HFFc6 (cell line): ENCODE data around the gene GPRIN3. TPM values are rescaled to one million over a fixed set of nuclear protein-coding genes. Genes with fewer than 3 reads are reported as not detected.

Experiments
- DNase-seq: peaks from one replicate; pipeline ENCODE4 v3.0.0-alpha.2; 2018
- H3K27ac Mint-ChIP-seq: 2 replicates; pipeline ENCODE4 v1.8.0; 2020; ENCODE audit warnings: mild to moderate bottlenecking, mixed read lengths
- H3K27me3 Mint-ChIP-seq: 2 replicates; pipeline ENCODE4 v1.8.0; 2021; ENCODE audit warnings: mild to moderate bottlenecking, moderate library complexity, mixed read lengths; ENCODE audit not compliant: insufficient read depth
- H3K36me3 Mint-ChIP-seq: 2 replicates; pipeline ENCODE4 v1.8.0; 2021; ENCODE audit warnings: low read depth, mixed read lengths
- H3K4me1 Mint-ChIP-seq: 2 replicates; pipeline ENCODE4 v1.8.0; 2020; ENCODE audit warnings: low read depth, mixed read lengths
- H3K4me3 Mint-ChIP-seq: 2 replicates; pipeline ENCODE4 v1.8.0; 2020; ENCODE audit warnings: mild to moderate bottlenecking, moderate library complexity, mixed read lengths
- H3K9me3 Mint-ChIP-seq: 2 replicates; pipeline ENCODE4 v1.8.0; 2020; ENCODE audit warnings: mild to moderate bottlenecking, mixed read lengths
- total RNA-seq, 6 experiments: library from RNA; stranded (reverse); fragmentation: NEBNext Ultra II Directional; extraction: Animal tissue kit (Norgen Biotek cat#: 25700); gene quantifications; 2 replicates in 1 of 6; 3 replicates in 5 of 6; pipeline ENCODE4 v1.2.3, GENCODE V29; 2021
- TF ChIP-seq, protein P1 (sequence below): fragments of 200-600 bp; sonication (generic); IDR thresholded peaks from 2 replicates; pipeline ENCODE4 v1.5.0; 2021; ENCODE audit warnings: antibody characterized with exemption, mild to moderate bottlenecking

Gene GPRIN3
- total RNA-seq, 6 experiments from 2014 or later = under 0.01 to 0.28 (median 0.04) TPM

GRCh38 chr4:89298788-89299152 is 8.8 kb downstream of the GPRIN3 start:
- DNase-seq = no peak
- H3K36me3 Mint-ChIP-seq = no peaks in the 10 kb centered on the region
- TF ChIP-seq, protein P1, sequence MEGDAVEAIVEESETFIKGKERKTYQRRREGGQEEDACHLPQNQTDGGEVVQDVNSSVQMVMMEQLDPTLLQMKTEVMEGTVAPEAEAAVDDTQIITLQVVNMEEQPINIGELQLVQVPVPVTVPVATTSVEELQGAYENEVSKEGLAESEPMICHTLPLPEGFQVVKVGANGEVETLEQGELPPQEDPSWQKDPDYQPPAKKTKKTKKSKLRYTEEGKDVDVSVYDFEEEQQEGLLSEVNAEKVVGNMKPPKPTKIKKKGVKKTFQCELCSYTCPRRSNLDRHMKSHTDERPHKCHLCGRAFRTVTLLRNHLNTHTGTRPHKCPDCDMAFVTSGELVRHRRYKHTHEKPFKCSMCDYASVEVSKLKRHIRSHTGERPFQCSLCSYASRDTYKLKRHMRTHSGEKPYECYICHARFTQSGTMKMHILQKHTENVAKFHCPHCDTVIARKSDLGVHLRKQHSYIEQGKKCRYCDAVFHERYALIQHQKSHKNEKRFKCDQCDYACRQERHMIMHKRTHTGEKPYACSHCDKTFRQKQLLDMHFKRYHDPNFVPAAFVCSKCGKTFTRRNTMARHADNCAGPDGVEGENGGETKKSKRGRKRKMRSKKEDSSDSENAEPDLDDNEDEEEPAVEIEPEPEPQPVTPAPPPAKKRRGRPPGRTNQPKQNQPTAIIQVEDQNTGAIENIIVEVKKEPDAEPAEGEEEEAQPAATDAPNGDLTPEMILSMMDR = no peak
- H3K4me3 Mint-ChIP-seq = no peak overlapping the region
- H3K27me3 Mint-ChIP-seq = peaks cover 15% of the 10 kb centered on the region
- no peak overlapping the region for H3K27ac Mint-ChIP-seq
- peaks cover 18% of the 10 kb centered on the region; the same call in 1 of the 2 replicates for H3K4me1 Mint-ChIP-seq
- no peaks in the 10 kb centered on the region for H3K9me3 Mint-ChIP-seq

DNA sequence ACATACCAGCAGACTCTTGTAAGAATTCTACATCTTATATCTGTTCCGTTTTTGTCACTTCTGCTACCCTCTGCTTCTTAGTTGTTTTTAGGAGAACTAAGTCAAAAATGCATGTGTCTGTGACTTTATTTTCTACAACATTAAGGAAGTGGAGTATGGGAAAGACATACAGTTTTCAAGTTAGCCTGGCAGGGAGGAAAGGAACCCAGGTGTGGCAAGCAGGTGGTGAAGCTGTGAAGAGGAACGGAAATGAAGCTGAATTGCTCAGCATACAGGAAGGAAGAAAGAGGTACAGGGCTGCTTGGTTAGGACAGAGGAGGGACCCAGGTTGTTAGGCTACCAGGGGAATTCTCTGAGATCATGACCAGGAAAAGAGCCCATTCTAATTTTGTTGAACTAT is 9.4 kb downstream of the GPRIN3 start:
- no peak for DNase-seq
- peaks cover 18% of the 10 kb centered on the region; the same call in 1 of the 2 replicates for H3K4me1 Mint-ChIP-seq
- no peaks in the 10 kb centered on the region for H3K36me3 Mint-ChIP-seq
- H3K9me3 Mint-ChIP-seq = no peaks in the 10 kb centered on the region
- H3K4me3 Mint-ChIP-seq = no peak overlapping the region
- TF ChIP-seq, protein P1 = no peak
- H3K27me3 Mint-ChIP-seq = peaks cover 15% of the 10 kb centered on the region
- H3K27ac Mint-ChIP-seq = no peak overlapping the region

DNA sequence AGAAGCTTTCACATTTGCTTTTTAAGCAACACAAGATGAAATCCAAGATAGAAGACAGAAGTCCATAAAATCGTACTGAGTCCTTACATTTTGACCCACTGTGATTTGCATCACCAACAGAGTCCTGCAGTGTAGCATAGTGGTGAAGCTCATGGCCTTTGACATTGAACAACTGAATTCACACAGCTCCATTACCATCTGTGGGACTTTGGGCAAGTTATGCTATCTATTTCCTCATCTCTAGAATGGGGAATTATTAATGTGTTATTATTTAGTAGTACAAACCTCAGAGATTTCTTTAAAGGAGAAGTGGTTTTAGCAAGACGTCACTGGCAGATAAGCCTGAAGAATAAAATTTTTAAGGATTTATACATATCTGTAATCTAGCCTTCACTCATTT is 10.7 kb downstream of the GPRIN3 start:
- peaks cover 18% of the 10 kb centered on the region; the same call in 1 of the 2 replicates for H3K4me1 Mint-ChIP-seq
- TF ChIP-seq, protein P1 = no peak
- no peaks in the 10 kb centered on the region for H3K36me3 Mint-ChIP-seq
- H3K9me3 Mint-ChIP-seq = no peaks in the 10 kb centered on the region
- peaks cover 15% of the 10 kb centered on the region for H3K27me3 Mint-ChIP-seq
- H3K4me3 Mint-ChIP-seq = no peak overlapping the region
- no peak for DNase-seq
- H3K27ac Mint-ChIP-seq = no peak overlapping the region

DNA sequence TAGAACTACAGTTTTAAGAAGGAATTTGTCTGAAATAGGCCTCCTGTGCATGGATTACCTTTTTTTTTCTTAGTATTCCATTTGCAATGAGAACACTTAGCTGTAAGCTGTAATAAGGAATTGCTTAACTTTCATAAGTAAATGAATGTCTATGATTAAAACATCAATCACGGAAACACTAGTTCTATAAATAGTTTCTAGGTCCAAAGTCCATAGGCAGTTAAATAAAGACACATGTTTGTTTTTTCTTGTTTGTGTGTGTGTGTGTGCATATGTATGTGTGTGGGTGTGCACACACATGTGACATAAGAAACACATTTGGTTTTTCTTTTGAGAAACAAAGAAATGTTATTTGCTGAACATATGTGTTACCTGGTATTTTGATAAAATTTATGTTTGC is 11.2 kb downstream of the GPRIN3 start:
- TF ChIP-seq, protein P1 = no peak
- Mint-ChIP-seq H3K27ac (no peak overlapping the region), H3K27me3 (peaks cover 13% of the 10 kb centered on the region), H3K36me3 (no peaks in the 10 kb centered on the region), H3K4me1 (peaks cover 18% of the 10 kb centered on the region; the same call in 1 of the 2 replicates), H3K4me3 (no peak overlapping the region), H3K9me3 (no peaks in the 10 kb centered on the region)
- DNase-seq = no peak

GRCh38 chr4:89295415-89295927 is 12.1 kb downstream of the GPRIN3 start:
- no peak for DNase-seq
- Mint-ChIP-seq H3K4me1 (peaks cover 18% of the 10 kb centered on the region; the same call in 1 of the 2 replicates), H3K9me3 (no peaks in the 10 kb centered on the region), H3K36me3 (no peaks in the 10 kb centered on the region), H3K27me3 (peaks cover 11% of the 10 kb centered on the region), H3K4me3 (no peak overlapping the region), H3K27ac (no peak overlapping the region)
- TF ChIP-seq, protein P1 = no peak
